ENCODE results near the gene ZNF470. TPM values are rescaled to one million over a fixed set of nuclear protein-coding genes. Genes with fewer than 3 reads are reported as not detected.

The ZNF470 gene
- total RNA-seq, 4 donors from 2014 or later: 7.1 to 9.2 (median 7.4) TPM

Other genes starting within 250 kb of the ZNF470 start
- gene ZNF582, start 173.9 kb upstream of the ZNF470 start, total RNA-seq: 1 to 10 TPM; 4.1 to 5.5 (median 4.8) TPM
- gene ZNF583, start 163.1 kb upstream of the ZNF470 start, total RNA-seq: 10 to 100 TPM in 1 of 4 donors, 1 to 10 TPM in 3; 3.8 to 11.8 (median 6.6) TPM
- 1 to 10 TPM; 2.1 to 4.0 (median 3.2) TPM for gene ZNF667, start 90.1 kb upstream of the ZNF470 start, total RNA-seq
- gene ZNF471, start 59.6 kb upstream of the ZNF470 start, total RNA-seq: 10 to 100 TPM in 3 of 4 donors, 1 to 10 TPM in 1; 8.6 to 11.2 (median 10.9) TPM
- gene ZFP28, start 28.5 kb upstream of the ZNF470 start, total RNA-seq: 10 to 100 TPM; 10.3 to 20.2 (median 12.7) TPM
- 10 to 100 TPM; 12.6 to 25.9 (median 19.6) TPM for gene ZNF71, start 27.8 kb downstream of the ZNF470 start, total RNA-seq
- gene SMIM17, start 75.7 kb downstream of the ZNF470 start, total RNA-seq: under 1 TPM in 1 of 4 donors, not detected in 3; 0.65 TPM
- 10 to 100 TPM in 1 of 4 donors, 1 to 10 TPM in 3; 3.0 to 11.4 (median 6.7) TPM for gene ZNF835, start 104.3 kb downstream of the ZNF470 start, total RNA-seq